Glutamatergic neuron (in vitro differentiated cells): Measurements from ENCODE around the gene DYNLL2. TPM values are rescaled to one million over a fixed set of nuclear protein-coding genes. Genes with fewer than 3 reads are reported as not detected.
"Not testable (repeated sequence)": the region's sequence is repeated elsewhere in the genome, so short reads cannot be mapped to it uniquely, and the experiment has no call there.

ENCODE experiments used
- DNase-seq: peaks from one replicate; pipeline ENCODE4 v3.0.0; 2022
- H3K27ac Mint-ChIP-seq: one replicate; pipeline ENCODE4 v1.8.0; 2020; ENCODE audit warnings: mild to moderate bottlenecking, mixed read lengths, inconsistent platforms; ENCODE audit not compliant: unreplicated experiment
- H3K27me3 Mint-ChIP-seq: one replicate; pipeline ENCODE4 v1.8.0; 2020; ENCODE audit warnings: mild to moderate bottlenecking, moderate library complexity, mixed read lengths, inconsistent platforms; ENCODE audit not compliant: unreplicated experiment
- H3K36me3 Mint-ChIP-seq: one replicate; pipeline ENCODE4 v1.8.0; 2020; ENCODE audit warnings: mild to moderate bottlenecking, mixed read lengths, inconsistent platforms; ENCODE audit not compliant: unreplicated experiment
- H3K4me1 Mint-ChIP-seq: one replicate; pipeline ENCODE4 v1.8.0; 2020; ENCODE audit warnings: mild to moderate bottlenecking, low read depth, mixed read lengths, inconsistent platforms; ENCODE audit not compliant: unreplicated experiment
- H3K4me3 Mint-ChIP-seq: one replicate; pipeline ENCODE4 v1.8.0; 2020; ENCODE audit warnings: mild to moderate bottlenecking, mixed read lengths, inconsistent platforms; ENCODE audit not compliant: unreplicated experiment
- H3K9me3 Mint-ChIP-seq: one replicate; pipeline ENCODE4 v1.8.0; 2020; ENCODE audit warnings: mild to moderate bottlenecking, moderate library complexity, mixed read lengths, inconsistent platforms; ENCODE audit not compliant: unreplicated experiment
- total RNA-seq: library from RNA; stranded (reverse); fragmentation: NEBNext Ultra II Directional; extraction: Animal tissue kit (Norgen Biotek cat#: 25700); gene quantifications from one replicate; pipeline ENCODE4 v1.2.1, GENCODE V29; 2021; ENCODE audit not compliant: unreplicated experiment
- TF ChIP-seq, protein P1 (sequence below): fragments of 200-600 bp; sonication (generic); IDR thresholded peaks from one replicate; pipeline ENCODE4 v1.5.0; 2021; ENCODE audit not compliant: partially characterized antibody, unreplicated experiment

DYNLL2 gene
- total RNA-seq, 1 donor from 2014 or later: 80.4 TPM

GRCh38 chr17:58117382-58117781, 34.2 kb downstream of the DYNLL2 start:
- Mint-ChIP-seq H3K4me3 (no peak overlapping the region), H3K9me3 (peaks cover 4% of the 10 kb centered on the region), H3K36me3 (no peaks in the 10 kb centered on the region), H3K4me1 (peaks cover 4% of the 10 kb centered on the region), H3K27me3 (peaks cover 8% of the 10 kb centered on the region), H3K27ac (no peak overlapping the region)
- TF ChIP-seq, protein P1, sequence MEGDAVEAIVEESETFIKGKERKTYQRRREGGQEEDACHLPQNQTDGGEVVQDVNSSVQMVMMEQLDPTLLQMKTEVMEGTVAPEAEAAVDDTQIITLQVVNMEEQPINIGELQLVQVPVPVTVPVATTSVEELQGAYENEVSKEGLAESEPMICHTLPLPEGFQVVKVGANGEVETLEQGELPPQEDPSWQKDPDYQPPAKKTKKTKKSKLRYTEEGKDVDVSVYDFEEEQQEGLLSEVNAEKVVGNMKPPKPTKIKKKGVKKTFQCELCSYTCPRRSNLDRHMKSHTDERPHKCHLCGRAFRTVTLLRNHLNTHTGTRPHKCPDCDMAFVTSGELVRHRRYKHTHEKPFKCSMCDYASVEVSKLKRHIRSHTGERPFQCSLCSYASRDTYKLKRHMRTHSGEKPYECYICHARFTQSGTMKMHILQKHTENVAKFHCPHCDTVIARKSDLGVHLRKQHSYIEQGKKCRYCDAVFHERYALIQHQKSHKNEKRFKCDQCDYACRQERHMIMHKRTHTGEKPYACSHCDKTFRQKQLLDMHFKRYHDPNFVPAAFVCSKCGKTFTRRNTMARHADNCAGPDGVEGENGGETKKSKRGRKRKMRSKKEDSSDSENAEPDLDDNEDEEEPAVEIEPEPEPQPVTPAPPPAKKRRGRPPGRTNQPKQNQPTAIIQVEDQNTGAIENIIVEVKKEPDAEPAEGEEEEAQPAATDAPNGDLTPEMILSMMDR: no peak
- DNase-seq: no peak

GRCh38 chr17:58119491-58119890, 36.3 kb downstream of the DYNLL2 start:
- TF ChIP-seq, protein P1: no peak
- Mint-ChIP-seq H3K27me3 (peaks cover 7% of the 10 kb centered on the region), H3K9me3 (peaks cover 4% of the 10 kb centered on the region), H3K4me1 (peaks cover 4% of the 10 kb centered on the region), H3K27ac (no peak overlapping the region), H3K36me3 (no peaks in the 10 kb centered on the region), H3K4me3 (no peak overlapping the region)
- no peak for DNase-seq

- no peak for DNase-seq
- Mint-ChIP-seq H3K27me3 (peaks cover 7% of the 10 kb centered on the region), H3K4me1 (peaks cover 4% of the 10 kb centered on the region), H3K4me3 (no peak overlapping the region), H3K36me3 (no peaks in the 10 kb centered on the region), H3K27ac (no peak overlapping the region), H3K9me3 (peaks cover 4% of the 10 kb centered on the region)
- TF ChIP-seq, protein P1: no peak
These were observed 37.1 kb downstream of the DYNLL2 start for GRCh38 chr17:58120195-58120822.

DNA sequence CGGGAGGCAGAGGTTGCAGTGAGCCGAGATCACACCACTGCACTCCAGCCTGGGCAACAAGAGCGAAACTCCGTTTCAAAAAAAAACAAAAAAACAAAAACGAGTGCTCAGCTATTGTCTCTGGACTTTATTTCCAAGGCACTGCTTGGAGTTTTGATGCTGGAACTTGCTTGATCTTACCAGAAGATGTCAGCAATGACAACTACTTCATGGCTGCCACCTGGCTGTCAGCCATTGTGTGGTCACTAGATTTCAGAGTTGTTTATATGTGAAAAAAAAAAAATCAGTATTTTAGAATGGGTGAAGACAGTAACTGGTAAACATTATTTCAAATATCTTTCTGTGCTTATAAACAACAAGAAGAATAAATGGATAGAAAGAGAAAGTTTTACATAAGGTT, 38.7 kb downstream of the DYNLL2 start:
- no peak for DNase-seq
- no peak overlapping the region for H3K27ac Mint-ChIP-seq
- H3K4me1 Mint-ChIP-seq: peaks cover 4% of the 10 kb centered on the region
- TF ChIP-seq, protein P1: no peak
- no peaks in the 10 kb centered on the region for H3K36me3 Mint-ChIP-seq
- no peak overlapping the region for H3K4me3 Mint-ChIP-seq
- peaks cover 4% of the 10 kb centered on the region for H3K9me3 Mint-ChIP-seq
- peaks cover 7% of the 10 kb centered on the region for H3K27me3 Mint-ChIP-seq

GRCh38 chr17:58127846-58128245, 44.6 kb downstream of the DYNLL2 start:
- no peak for DNase-seq
- Mint-ChIP-seq H3K27me3 (peaks cover 2% of the 10 kb centered on the region), H3K27ac (no peak overlapping the region), H3K9me3 (no peaks in the 10 kb centered on the region), H3K36me3 (no peaks in the 10 kb centered on the region), H3K4me3 (no peak overlapping the region), H3K4me1 (no peaks in the 10 kb centered on the region)
- TF ChIP-seq, protein P1: no peak

DNA sequence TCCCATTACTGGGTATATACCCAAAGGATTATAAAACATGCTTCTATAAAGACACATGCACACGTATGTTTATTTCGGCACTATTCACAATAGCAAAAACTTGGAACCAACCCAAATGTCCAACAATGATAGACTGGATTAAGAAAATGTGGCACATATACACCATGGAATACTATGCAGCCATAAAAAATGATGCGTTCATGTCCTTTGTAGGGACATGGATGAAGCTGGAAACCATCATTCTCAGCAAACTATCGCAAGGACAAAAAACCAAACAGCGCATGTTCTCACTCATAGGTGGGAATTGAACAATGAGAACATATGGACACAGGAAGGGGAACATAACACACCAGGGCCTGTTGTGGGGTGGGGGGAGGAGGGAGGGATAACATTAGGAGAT, 49.5 kb downstream of the DYNLL2 start:
- H3K27me3 Mint-ChIP-seq, H3K4me3 Mint-ChIP-seq, DNase-seq, H3K36me3 Mint-ChIP-seq, H3K4me1 Mint-ChIP-seq, H3K27ac Mint-ChIP-seq, H3K9me3 Mint-ChIP-seq: not testable (repeated sequence)
